AG20443 (cell line): Measurements from ENCODE around the gene VPS37C.

Source experiments
- DNase-seq: peaks from one replicate; pipeline ENCODE4 v3.0.0; 2012; ENCODE audit warnings: low spot score, mixed read lengths

The VPS37C gene

DNA sequence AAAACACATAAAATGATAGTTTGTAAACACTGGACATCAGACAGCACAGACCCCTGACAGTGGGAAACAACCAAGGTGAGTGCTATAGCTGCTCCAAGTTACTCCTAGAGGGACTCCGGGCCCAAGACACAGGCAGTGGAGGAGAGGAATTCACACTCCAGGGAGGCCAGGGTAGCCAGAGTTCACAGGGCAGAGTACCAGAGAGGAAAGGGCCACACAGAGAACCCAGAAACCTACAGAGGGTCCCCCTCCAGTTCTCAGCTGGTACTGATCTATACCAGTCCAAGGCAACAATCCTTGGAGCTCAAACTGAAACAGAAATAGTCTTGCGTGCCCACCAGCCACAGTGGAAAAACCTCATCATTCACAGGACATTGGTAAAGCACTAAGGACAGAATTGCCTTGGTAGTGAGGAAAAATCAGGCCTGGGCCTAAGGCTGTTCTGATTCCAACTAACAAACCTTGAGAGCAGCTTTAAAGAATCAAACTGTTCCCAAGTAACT is 7.6 kb downstream of the VPS37C start:
- peak; percentile 38 for DNase-seq

DNA sequence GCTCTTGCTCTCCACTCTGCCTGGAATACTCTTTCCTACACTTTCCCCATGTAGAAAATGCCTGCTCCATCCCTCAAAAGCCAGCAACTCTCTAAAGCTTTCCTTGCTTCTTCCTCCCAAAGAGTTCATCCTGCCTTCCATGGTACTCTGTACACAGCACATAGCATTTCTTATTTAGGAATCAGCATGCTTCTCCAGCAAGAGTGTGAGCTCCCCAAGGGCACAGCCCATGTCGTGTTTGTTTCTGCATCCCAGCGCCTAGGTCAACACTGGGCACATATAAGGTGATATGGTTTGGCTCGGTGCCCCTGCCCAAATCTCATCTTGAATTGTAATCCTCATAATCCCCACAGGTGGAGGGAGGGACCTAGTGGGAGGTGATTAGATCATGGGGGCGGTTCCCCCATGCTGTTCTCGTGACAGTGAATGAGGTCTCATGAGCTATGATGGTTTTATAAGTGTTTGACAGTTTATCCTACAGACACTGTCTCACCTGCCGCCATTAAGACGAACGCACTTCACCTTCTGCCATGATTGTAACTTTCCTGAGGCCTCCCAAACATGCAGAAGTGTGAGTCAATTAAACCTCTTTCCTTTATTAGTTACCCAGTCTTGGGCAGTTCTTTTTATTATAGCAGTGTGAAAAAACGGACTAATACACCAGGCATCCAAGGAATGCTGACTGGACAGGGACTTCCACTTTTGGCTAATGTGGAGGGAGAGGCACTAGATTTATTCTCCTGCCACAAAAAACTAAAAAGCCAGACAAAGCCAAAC is 8.2 kb downstream of the VPS37C start:
- peak; percentile 79 for DNase-seq

DNA sequence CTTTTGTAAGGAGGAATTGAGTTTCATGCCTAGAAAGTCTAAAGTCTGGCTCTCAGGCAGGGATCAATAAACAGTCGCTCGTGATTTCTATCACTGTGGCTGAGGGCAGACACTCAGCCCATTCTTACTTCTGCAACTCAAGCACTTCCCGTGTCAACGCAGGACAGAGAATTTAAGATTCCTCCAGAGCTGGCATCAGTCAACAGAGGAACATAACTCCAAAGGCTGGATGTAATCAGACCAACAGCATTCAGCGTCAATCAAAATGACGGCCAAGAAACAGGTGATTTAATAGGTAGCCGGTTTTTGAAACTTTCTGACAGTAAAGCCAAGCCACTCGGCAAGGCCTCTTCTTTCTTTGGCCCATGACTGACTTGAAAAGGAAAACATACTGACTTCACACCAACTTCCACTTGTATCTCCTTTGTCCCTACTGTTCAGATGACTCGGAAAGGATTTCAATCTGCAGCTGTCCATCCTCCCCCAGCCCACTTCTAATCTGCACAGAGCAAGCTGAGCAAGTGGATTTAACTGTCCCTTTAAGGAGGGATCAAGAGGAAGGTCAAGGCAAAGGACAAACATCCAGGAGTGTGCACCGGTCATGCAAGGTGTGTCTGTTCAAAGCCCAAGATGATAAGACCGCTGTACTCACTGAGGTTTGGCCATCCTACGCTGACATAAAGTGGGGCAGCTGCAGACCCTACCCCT is 9.5 kb downstream of the VPS37C start:
- no peak for DNase-seq

DNA sequence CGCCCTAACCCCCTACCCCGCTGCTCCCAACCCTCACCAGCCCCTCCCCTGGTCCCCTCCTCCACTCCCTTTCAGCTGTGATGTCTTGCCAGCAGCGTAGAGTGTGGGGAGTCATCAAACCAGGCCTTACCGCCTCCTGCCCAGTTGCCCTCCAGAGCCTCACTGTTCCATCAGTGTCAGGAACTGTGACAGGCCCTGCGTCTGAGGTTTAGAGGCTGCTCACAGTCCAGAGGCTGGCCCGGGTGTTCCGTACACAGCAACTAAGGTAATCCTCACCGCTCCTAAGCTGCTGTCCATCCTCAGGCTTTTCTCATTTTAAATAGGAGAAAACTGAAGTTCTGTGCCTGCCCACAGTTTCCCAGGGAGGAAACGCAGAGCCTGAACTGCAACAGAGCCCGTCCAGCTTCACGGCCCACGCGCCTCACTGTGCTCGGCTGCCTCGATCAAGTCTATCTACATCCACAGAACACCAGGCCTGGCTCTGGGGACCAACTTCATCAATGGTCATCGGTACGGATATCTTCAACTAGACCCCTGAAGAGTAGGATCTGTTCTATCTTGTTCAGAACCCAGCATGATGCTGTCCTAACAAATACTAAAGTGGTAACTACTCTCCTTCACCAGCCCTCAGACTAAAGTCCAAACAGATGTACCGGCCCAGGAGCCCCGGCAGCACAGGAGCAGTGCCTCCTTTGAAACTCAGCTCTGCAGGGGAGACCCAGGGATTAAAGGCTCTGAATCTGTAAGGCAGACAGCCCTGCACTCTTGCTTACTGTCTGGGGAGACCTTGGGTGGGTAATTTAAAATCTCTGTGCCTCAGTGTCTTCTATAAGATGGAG is 10.3 kb downstream of the VPS37C start:
- DNase-seq = no peak

DNA sequence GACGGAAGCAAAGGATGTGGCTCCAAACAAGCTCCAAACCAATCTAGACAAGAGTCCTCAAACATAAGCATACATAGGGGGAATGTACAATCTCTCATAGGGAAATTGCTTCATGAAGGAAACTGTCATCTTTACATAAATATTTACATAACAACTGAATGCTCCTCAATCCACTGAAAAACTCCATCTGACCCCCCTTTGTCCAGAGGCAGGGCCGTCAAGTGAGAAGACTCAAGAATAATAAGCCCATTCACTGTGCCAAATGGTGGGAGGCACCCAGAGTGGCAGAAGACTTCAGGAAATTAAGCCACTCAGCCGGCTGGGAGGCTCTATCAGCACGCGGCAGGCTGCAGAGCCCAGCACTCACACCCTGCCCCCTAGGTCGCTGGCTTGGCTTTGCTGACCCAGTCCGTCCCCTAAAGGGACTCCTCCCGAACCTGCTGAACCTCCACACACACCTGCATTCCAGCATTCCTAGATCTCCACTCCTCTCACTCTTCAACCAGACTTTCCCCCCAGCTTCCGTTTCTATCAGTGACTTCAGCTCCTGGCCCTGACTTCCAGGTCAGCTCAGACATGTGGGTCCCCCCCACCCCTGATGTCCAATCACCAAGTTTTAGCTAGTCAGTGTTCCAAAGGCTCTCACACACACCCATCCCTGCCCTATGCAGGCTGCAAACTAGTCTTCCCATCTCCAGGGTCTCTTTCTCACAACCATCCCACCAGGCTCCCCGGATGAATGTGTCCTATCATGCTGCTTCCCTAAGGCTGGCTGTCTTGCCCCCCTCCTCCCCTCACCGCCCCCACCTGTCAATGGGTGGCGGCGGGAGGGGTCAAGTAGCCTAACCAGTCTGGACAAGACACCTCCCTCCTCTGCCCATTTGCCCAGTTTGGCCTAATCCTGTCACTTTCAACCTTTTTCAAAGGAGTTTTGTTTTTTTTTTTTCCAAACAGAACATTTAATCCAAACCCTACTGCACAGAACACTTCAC is 11.3 kb downstream of the VPS37C start:
- no peak for DNase-seq

DNA sequence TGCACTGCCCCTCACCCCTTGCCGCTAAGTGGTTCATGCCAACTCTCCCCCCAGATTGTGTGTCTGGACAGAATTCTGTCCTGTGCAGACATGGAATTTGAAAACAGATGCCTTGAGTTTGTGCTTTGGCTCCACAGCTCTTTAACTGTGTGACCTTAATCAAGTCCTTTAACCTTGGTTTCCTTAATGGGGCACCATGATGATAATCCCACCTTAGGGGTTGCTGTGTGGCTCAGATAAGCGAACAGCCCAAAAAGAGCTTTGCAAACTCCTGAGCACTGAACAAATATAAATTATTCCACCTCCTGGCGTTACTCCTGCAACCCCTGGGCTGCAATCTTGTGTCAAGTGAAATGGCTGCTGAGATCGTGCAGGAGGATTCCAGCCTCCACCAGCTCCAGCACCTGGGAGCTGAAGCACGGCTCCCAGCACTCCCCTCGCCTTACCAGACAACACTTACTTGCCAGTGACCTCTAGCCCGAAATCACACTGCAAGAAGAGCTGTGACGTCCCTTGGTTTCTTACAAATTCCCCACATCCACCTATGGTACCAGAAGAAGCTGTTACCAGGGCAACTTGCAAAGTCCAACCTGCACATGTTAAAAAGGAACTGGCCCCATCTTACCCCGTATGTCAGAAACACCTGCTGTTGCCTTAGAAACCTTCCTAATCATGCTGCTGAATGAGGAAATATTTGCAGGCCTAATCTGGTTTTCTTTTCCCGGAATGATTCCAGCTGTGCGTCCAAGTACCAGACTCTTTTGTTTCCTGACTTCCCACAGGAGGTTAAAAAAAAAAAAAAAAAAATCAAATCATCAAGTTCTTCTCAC is 13.2 kb downstream of the VPS37C start:
- DNase-seq = no peak

DNA sequence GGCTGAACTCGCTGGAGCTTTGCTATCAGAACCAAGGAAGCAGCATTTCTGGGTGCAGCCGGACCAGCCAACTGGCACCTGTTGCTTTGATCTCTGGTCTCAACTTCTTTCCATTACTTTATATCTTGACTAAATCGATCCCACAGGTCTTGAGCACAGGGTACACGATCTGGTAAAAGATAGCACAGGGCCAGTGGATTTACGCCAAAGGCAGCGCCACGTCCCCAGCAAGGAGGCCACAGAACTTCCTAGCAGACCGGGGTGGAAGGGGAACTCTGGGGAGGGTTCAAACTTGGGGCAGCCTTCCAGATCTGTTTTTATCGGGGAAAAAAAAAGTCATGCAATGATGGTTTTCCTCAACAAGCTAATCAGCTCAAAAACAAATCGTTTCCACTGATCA is 14.0 kb downstream of the VPS37C start:
- no peak for DNase-seq

DNA sequence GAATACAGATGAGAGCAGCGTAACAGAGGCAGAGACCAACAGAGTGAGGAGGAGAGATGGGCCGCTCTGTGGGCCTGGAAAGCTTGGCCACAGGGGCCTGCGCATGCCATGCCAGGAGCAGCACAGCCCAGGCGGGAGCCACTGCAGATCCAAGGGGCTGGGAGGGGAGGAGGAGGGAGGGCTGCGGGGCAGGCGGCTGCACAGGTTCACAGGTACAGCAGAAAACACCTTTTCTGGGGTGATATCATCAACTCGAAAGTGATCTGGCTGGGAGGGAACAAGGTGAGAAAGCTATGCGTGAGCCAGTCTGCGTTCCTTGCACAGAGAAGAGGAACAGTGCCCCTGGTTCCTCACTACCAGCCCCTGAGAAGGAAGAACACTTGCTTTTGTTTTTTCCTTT is 14.8 kb downstream of the VPS37C start:
- no peak for DNase-seq

DNA sequence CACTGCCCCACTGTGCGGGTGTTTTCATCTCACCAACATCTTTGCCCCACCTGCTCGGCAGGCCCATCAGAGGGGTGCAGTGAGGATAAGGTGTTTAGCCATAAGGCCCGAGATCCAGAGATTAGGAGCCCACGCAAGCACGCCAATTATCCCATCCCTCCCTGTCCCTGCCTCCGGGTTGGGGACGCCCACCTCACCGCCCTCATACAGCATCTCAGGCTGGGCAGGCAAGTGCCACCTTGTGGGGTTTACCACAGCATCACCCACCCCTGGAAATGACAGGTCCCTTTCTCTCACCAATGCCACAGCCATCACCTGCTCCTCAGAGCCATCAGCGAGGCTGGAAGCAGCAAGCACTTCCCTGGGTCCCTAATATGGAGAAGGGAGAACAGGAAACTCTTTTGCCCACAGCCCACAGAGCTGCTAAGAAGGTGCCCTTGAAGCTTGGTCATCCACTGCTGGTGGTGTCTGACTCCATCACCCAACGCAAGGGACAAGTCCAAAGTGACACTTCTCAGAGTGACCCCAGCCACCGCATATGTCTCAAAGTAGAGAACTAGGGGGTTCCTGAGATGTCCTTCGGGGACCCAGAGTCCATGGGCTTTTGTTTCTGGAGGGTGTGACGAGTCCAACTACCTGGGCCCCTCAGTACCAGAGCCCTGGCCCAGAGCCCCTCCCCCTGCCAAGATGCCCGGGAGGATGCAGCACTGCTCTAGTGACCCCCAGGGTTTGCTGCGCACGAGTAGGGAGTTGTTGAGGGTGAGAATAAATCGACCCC is 15.8 kb downstream of the VPS37C start:
- no peak for DNase-seq

DNA sequence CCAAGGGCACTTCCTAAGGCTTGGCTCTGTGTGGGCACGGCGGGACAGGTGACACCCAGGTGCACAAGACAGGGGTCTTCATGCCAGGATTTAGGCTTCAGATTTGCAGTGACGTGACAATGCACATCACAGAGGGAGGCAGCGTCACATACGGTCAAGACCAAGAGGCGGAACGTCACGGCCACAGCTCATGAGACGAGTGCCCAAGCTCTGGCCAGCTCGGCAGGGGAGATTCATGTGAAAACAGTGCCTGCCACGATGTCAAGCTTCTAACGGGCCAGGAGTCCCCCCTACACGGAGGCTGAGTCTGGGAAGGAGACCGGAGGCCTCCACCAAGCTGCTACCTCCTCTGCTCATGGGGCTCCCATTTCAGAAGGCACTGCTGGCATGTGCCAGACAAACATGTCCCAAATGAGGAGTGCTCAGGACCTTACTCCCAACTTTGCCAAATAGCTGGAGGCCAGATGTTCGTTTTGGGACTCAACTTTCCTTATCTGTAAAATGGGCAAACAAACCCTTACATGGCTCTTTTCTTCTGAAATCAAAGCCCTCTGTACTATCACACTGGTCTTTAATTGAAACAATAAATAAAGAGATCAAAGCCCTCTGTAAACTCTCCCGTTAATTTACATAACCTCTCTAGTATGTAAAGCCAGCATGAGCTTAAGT is 16.6 kb downstream of the VPS37C start:
- DNase-seq = no peak

DNA sequence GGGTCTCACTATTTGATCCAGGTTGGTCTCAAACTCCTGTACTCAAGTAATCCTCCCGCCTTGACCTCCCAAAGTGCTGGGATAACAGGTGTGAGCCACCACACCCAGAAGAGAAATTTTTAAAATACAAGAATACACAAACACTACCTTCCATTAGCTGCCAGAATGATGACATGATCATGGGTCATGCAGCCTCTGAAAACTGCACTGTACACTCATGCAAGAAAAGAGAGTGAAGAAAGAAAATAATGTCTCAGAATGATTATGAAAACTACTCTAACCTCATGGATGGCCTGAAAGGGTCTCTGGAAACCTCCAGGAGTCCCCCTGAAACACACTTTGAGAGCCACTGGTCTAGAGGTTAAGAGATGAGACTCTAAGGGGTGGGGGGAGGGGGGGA is 18.8 kb downstream of the VPS37C start:
- no peak for DNase-seq

DNA sequence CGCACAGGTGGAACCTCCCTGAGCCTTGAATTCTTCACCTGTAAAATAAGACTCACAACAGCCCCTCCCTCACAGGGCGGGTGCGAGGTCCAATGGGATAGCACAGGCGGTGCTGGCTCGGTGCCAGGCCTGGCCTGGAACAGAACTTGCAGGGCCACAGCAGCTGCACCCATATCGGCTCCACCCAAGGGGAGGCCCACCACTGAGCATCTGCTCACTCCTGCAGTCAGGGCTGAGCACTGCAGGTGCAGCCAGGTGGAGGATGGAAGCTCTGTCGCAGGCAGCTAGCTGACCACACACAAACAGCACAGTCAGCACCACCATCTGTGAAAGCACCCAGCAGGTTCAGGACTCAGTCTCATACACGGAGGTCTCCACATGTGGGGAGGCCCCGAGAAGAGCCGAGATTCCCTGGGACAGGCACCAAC is 19.6 kb downstream of the VPS37C start:
- DNase-seq = no peak

DNA sequence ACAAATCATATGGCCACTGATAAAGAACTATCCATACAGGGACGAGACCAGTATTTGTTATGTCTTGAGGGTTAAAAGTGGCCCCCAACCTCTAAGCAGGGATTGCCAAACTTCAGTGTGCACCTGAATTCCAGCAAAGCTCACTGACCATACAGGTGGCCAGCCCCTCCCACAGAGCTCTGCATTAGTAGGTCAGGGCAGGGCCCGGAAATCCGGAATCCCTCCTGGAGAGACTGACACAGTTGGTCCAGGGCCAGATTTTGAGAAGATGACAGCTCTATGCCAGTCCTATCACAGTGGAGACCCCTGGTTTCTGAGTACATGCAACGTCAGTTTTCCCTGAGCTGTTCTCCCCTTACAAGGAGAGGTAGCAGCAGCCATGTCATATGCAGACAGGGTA is 20.8 kb downstream of the VPS37C start:
- DNase-seq = no peak

DNA sequence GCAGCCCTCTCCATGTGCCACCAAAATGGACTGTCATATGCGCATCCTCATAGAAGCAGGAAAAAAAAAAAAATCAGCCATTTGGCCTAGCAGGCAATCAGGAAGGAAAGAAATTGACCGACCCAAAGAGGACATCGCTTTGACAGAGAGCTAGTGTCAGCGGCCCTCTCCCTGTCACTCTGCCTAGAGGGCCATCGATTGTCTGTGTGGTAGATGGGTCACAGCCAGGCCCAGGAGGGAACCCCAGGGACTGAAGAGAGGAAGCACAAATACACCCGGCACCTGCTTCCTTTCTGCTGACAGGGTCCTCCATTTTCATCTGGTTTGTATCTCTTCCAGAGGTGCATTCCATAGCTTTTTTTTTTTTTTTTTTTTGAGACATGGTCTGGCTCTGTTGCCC is 21.8 kb downstream of the VPS37C start:
- no peak for DNase-seq

DNA sequence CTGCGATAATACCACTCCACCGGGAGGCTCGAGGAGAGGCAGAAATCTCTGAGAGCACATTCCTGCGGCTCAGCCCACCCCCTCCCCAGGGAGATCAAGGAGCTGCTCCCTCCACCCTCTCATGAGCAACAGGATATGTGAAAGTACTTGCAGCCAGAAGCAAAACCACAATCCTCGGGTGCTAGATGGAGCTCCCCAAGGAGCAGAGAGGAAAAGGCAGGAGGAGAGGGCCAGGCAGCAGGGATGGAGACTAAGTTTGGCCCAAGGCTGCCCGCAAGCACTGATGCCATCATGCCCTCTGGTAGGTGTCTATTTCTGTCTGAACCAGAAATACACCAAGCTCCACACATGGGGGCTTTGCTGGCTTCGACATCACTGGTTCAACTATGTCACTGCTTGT is 22.3 kb downstream of the VPS37C start:
- peak; percentile 42 for DNase-seq

DNA sequence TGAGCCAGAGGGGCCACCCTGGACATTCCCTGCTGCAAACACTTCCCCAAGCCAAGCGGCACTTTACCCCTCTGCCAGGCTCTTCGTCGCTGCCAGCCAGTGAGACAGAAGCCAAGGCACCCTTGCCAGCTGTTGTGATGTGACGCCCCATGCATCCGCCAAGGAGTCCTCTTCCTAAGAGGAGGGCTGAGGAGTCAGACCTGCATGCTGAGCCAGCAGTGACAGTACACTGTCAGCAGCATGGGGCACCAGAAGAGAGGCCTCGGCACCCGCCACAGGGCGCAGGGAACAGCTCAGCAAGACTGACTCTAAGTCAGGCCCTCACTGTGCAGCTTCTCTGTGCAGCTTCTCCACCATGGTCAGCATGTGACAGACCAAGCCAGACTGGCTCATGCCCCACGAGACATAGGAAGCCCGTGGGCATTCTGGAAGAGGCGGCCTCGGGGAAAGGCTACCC is 26.4 kb downstream of the VPS37C start:
- DNase-seq = no peak

DNA sequence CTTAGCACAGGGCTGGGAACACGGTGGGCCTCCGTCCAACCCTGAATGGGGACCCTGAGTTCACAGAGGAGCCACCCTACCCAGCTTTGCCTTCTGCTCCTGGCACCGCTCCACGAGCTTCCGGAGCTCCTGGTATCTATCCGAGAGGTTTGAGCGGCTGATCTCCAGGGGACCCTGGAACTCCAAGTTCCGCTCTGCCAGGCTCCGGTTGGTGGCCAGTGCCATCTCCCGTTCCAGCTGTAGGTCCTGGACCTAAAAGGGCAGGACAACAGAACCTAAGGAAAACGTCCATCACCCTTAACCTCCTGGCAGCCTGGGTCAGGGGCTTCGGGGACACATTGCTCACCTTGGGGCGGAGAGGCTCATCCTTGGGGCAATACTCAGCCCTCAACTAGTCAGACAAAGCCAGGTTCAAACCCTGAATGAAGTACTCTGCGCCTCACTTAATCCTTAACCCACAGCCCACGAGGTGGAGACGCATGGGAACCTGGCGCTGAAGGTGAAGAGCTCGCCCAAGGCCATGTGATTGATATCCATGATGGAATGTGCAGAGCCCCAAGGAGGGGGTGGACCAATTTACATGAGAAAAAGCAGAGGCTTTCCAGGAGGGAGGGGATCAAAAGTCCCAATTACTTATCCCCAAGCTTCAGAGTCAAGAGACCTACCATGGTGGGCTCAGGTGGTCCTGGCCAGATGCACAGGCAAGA is 27.1 kb downstream of the VPS37C start:
- no peak for DNase-seq

DNA sequence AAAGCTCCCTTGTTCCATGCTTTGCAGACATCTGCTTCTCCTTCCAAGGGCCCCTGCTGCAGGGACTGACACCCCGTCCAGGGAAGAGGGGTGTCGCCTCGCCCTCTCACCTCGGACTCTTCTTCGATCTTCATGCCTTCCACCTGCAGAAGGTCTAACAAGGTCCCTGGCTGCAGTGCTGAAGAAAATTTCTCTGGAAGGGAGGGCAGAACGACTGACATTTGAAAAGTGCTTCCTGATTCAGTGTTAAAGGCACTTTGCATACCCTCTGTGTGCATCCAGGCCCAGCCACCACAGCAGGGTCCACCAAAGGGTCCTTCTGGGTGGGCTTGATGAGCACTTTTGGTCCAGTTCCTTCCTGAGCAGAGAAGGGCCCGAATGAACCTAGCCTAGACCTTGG is 28.1 kb downstream of the VPS37C start:
- no peak for DNase-seq
